Measurements from ENCODE around the gene METTL16.

METTL16 gene

DNA sequence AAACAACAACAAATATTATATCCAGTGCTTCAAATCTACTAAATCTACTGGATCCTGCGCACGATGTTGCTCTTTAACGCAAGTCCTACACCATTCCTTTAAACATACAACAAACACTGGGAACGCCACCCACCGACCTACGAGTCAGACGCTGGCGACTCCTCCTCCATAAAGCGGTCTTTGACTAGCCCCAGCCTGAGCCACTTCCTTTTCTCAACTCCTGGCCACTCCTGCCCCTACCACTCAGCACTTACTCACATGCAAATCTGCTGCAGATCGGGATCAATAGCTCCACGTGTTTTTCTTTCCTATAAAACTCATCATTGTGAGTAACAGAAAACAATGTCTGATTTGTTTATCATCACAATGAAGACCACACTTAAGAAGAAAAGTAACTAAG is 78.0 kb downstream of the METTL16 start:
- TF ChIP-seq, protein P1, sequence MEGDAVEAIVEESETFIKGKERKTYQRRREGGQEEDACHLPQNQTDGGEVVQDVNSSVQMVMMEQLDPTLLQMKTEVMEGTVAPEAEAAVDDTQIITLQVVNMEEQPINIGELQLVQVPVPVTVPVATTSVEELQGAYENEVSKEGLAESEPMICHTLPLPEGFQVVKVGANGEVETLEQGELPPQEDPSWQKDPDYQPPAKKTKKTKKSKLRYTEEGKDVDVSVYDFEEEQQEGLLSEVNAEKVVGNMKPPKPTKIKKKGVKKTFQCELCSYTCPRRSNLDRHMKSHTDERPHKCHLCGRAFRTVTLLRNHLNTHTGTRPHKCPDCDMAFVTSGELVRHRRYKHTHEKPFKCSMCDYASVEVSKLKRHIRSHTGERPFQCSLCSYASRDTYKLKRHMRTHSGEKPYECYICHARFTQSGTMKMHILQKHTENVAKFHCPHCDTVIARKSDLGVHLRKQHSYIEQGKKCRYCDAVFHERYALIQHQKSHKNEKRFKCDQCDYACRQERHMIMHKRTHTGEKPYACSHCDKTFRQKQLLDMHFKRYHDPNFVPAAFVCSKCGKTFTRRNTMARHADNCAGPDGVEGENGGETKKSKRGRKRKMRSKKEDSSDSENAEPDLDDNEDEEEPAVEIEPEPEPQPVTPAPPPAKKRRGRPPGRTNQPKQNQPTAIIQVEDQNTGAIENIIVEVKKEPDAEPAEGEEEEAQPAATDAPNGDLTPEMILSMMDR (IDR thresholded peaks at IDR 0.05; ENCODE audit: unreplicated experiment in 3 of 3): no peak
- Mint-ChIP-seq H3K36me3 (ENCODE audit: low read depth) (peaks cover 44% of the 10 kb centered on the region), H3K27me3 (ENCODE audit: low read depth) (no peaks in the 10 kb centered on the region), H3K9me3 (no peaks in the 10 kb centered on the region), H3K4me1 (peaks cover 22% of the 10 kb centered on the region), H3K27ac (peak overlapping the region in 1 of 3 experiments; percentile 63), H3K4me3 (no peak overlapping the region)

DNA sequence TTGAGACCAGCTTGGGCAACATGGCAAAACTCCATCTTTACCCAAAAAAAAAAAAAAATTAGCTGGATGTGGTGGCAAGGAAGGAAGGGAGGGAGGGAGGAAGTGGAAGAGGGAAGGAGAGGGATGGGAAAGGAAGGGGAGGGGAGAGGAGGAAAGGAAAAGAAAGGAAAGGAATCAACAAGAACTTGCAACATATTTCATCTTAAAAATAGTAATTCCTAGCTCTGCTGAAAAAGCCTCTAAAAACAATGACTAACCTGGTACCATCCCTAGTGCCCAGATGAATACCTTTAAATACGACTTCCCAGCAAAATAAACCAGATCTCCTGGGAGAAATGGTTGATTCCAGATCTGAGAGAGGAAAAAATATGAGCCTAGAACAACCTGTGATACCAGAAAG is 83.8 kb downstream of the METTL16 start:
- H3K9me3 Mint-ChIP-seq: no peaks in the 10 kb centered on the region
- H3K4me3 Mint-ChIP-seq: no peak overlapping the region
- H3K27me3 Mint-ChIP-seq (ENCODE audit: low read depth): no peaks in the 10 kb centered on the region
- peaks cover 33% of the 10 kb centered on the region for H3K36me3 Mint-ChIP-seq (ENCODE audit: low read depth)
- TF ChIP-seq, protein P1 (IDR thresholded peaks at IDR 0.05; ENCODE audit: unreplicated experiment in 3 of 3): no peak
- no peaks in the 10 kb centered on the region for H3K4me1 Mint-ChIP-seq
- no peak overlapping the region for H3K27ac Mint-ChIP-seq

DNA sequence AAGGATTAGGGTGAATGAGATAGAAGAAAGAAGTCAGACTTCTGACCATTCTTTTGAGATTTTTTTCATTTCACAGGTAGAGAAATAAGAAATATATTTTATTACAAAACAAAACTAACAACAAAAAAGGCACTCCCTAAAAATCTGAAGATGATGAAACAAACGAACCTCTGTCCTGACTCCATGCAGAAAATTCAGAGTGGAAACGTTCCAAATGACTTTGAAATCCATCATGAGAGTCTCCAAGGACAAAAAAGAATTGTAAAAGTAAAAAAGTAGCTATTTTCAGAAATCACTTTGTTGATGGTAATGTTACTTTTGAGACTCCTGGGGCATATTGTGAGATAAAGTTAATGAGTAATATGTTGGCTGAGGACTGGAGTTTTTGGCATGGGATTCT is 84.5 kb downstream of the METTL16 start:
- Mint-ChIP-seq H3K27ac (no peak overlapping the region), H3K36me3 (ENCODE audit: low read depth) (peaks cover 27% of the 10 kb centered on the region), H3K4me3 (no peak overlapping the region), H3K4me1 (no peaks in the 10 kb centered on the region), H3K27me3 (ENCODE audit: low read depth) (no peaks in the 10 kb centered on the region), H3K9me3 (no peaks in the 10 kb centered on the region)
- TF ChIP-seq, protein P1 (IDR thresholded peaks at IDR 0.05; ENCODE audit: unreplicated experiment in 3 of 3): no peak

DNA sequence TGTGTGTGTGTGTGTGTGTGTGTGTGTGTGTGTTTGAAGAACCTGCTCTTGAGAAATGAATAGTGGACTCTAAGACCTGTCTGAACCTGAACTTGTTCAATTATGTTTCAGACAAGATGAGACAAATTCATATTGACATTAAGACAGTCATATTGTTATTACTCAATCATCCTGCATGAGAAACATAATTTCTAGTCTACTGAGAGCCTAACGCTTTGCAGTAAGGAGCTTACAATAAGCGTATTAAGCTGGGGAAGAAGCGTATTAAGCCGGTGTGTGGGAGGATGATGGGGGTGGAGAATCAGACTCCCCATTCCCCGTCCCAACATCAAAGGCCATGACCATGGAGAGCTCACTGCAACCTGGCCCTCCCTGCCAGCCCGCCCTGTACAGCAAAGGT is 88.4 kb downstream of the METTL16 start:
- peaks cover 48% of the 10 kb centered on the region for H3K36me3 Mint-ChIP-seq (ENCODE audit: low read depth)
- no peaks in the 10 kb centered on the region for H3K4me1 Mint-ChIP-seq
- H3K27me3 Mint-ChIP-seq (ENCODE audit: low read depth): no peaks in the 10 kb centered on the region
- TF ChIP-seq, protein P1 (IDR thresholded peaks at IDR 0.05; ENCODE audit: unreplicated experiment in 3 of 3): no peak
- no peak overlapping the region for H3K4me3 Mint-ChIP-seq
- H3K9me3 Mint-ChIP-seq: no peaks in the 10 kb centered on the region
- H3K27ac Mint-ChIP-seq: peak overlapping the region in 1 of 3 experiments; percentile 71

DNA sequence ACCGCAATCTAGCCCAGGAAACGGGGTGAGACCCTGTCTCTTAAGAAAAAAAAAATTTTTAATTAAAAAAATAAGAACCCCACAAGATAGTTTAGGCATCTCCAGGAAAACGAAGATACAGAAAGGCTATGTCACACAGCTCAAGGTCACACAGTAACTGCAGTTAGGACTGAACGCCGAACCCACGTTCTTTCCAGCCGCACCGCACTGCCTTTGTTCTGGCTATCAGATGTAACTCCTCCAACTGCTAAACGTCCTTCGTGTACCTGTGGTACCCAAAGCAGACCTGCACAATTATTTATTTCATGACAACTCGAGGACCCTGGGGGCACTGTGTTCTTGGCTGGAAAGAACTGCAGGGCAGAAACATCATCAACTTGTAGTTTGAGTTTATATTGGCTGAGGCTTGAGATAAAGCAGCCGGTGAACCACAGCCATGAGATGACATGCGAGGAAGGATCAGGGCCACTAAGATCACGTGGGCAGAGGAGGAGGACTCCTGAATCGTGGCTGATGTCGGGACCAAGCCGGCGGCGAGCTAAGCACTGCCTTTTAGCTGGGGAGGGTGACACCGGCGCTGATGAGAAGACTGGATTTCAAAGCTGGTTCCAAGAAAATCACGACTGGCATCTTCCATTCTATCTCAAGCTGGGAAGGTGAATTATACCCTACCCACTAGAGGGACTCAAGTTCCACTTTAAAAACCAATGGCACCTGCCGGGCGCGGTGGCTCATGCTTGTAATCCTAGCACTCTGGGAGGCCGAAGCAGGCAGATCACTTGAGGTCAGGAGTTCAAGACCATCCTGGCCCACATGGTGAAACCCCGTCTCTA is 90.2 kb downstream of the METTL16 start:
- H3K36me3 Mint-ChIP-seq (ENCODE audit: low read depth): peaks cover 44% of the 10 kb centered on the region
- no peaks in the 10 kb centered on the region for H3K9me3 Mint-ChIP-seq
- no peak overlapping the region for H3K4me3 Mint-ChIP-seq
- H3K4me1 Mint-ChIP-seq: no peaks in the 10 kb centered on the region
- H3K27ac Mint-ChIP-seq: no peak overlapping the region
- no peaks in the 10 kb centered on the region for H3K27me3 Mint-ChIP-seq (ENCODE audit: low read depth)
- TF ChIP-seq, protein P1 (IDR thresholded peaks at IDR 0.05; ENCODE audit: unreplicated experiment in 3 of 3): peak in 1 of 3 experiments; percentile 13

DNA sequence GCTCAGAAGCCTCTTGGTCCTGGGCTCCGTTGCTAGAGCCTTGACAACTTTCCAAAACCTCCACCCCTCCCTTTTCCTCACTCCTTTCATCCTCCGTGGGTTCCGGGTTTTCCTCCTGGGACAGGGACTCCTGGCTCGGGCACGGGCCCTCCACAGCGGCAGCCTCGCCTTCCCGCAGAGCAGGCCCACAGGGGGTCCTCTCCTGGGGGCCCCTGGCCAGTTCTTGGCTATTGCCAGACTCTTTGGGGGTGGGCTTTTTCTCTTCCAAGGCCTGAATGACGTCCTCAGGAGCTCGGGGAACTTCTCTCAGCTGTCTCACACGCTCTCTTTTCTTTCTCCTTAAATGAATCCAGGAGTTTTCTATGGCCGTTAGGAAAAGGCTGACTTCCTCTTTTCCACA is 91.5 kb downstream of the METTL16 start:
- TF ChIP-seq, protein P1 (IDR thresholded peaks at IDR 0.05; ENCODE audit: unreplicated experiment in 3 of 3): no peak
- no peaks in the 10 kb centered on the region for H3K4me1 Mint-ChIP-seq
- no peak overlapping the region for H3K4me3 Mint-ChIP-seq
- H3K27ac Mint-ChIP-seq: peak overlapping the region in 1 of 3 experiments; percentile 30
- H3K27me3 Mint-ChIP-seq (ENCODE audit: low read depth): no peaks in the 10 kb centered on the region
- H3K9me3 Mint-ChIP-seq: no peaks in the 10 kb centered on the region
- peaks cover 35% of the 10 kb centered on the region for H3K36me3 Mint-ChIP-seq (ENCODE audit: low read depth)

Data from nephron (organoid).